Endothelial cell of umbilical vein (primary cell): ENCODE measurements around the gene TMEM267. TPM values are rescaled to one million over a fixed set of nuclear protein-coding genes. Genes with fewer than 3 reads are reported as not detected.

ENCODE experiments used
- BruUV-seq: library from RNA; stranded (reverse); fragments of 400-500 nt; replicated peaks from 2 replicates; lab custom pipeline; 2021; lab: Mats Ljungman, UMichigan
- CTCF ChIA-PET: fragments of 300-600, 350-600 bp; sonication (Branson Sonifier 250); formaldehyde crosslinking; loops from one replicate; lab custom pipeline; 2021; ENCODE audit warnings: antibody characterized with exemption, inconsistent platforms; lab: Charles Lee
- POLR2A ChIA-PET: fragments of 300-600, 350-600 bp; sonication (Branson Sonifier 250); formaldehyde crosslinking; loops from one replicate; lab custom pipeline; 2021; ENCODE audit warnings: antibody characterized with exemption, inconsistent platforms; lab: Charles Lee
- DNase-seq: peaks from one replicate; pipeline ENCODE4 v3.0.0-alpha.2; 2011; ENCODE audit warnings: low read depth, low spot score
- FAIRE-seq: peaks from 2 replicates; lab custom pipeline; 2011; peaks lifted over from hg19 to GRCh38; lab: Jason Lieb, UNC
- H2AFZ ChIP-seq: 2 replicates; pipeline ENCODE4 v1.6.0; 2012; ENCODE audit warnings: low read depth, low read length, control low read depth, inconsistent platforms
- H3K27ac ChIP-seq: 2 replicates; pipeline ENCODE4 v1.5.1; 2011; ENCODE audit warnings: low read depth, mild to moderate bottlenecking, control low read depth, low read length, moderate library complexity; ENCODE audit not compliant: insufficient read depth
- H3K27me3 ChIP-seq, 2 experiments: 2 replicates each; pipeline versions ENCODE4 v1.6.0 to v1.6.1; 2011; ENCODE audit warnings: low read length in 2 of 2, mixed read lengths in 1 of 2; ENCODE audit not compliant: control insufficient read depth in 2 of 2, insufficient read depth in 2 of 2
- H3K36me3 ChIP-seq, 2 experiments: 2 replicates in 1 of 2; 3 replicates in 1 of 2; pipeline ENCODE4 v1.5.1; 2011; ENCODE audit warnings: low read length in 2 of 2, mild to moderate bottlenecking in 1 of 2, moderate library complexity in 1 of 2; ENCODE audit not compliant: control insufficient read depth in 2 of 2, insufficient read depth in 2 of 2; ENCODE audit errors: extremely low read depth in 1 of 2
- H3K4me1 ChIP-seq: 3 replicates; pipeline ENCODE4 v1.5.1; 2011; ENCODE audit warnings: mild to moderate bottlenecking, low read length; ENCODE audit not compliant: control insufficient read depth, insufficient read depth; ENCODE audit errors: extremely low read depth
- H3K4me2 ChIP-seq: 2 replicates; pipeline ENCODE4 v1.6.1; 2011; ENCODE audit warnings: low read length, control low read depth, mixed read lengths; ENCODE audit not compliant: insufficient read depth
- H3K4me3 ChIP-seq, 3 experiments: fragments of 200-600 bp in 1 of 3; sonication (generic), shearing (Covaris generic) in 1 of 3; replicated peaks in 1 of 3; 2 replicates each; pipeline ENCODE4 v1.5.1; 2011 to 2016; ENCODE audit warnings: control low read depth in 3 of 3, low read length in 3 of 3, mild to moderate bottlenecking in 2 of 3, inconsistent platforms in 1 of 3, low read depth in 1 of 3, moderate library complexity in 1 of 3; ENCODE audit not compliant: insufficient read depth in 1 of 3
- H3K79me2 ChIP-seq: 2 replicates; pipeline ENCODE4 v1.6.0; 2012; ENCODE audit warnings: low read length, inconsistent platforms; ENCODE audit not compliant: control insufficient read depth, insufficient read depth
- H3K9ac ChIP-seq: replicated peaks from 2 replicates; pipeline ENCODE3; 2011; ENCODE audit warnings: low read length, control low read depth; ENCODE audit not compliant: insufficient read depth; ENCODE audit errors: extremely low read depth
- H3K9me1 ChIP-seq: replicated peaks from 3 replicates; pipeline ENCODE4 v1.6.0; 2011; ENCODE audit warnings: mild to moderate bottlenecking, low read length; ENCODE audit not compliant: control insufficient read depth, insufficient read depth; ENCODE audit errors: extremely low read depth
- H3K9me3 ChIP-seq: replicated peaks from 2 replicates; pipeline ENCODE4 v1.5.1; 2012; ENCODE audit warnings: low read length, inconsistent platforms; ENCODE audit not compliant: control insufficient read depth, insufficient read depth
- H4K20me1 ChIP-seq: replicated peaks from 2 replicates; pipeline ENCODE3; 2011; ENCODE audit warnings: mild to moderate bottlenecking, low read length; ENCODE audit not compliant: control insufficient read depth, insufficient read depth; ENCODE audit errors: extremely low read depth
- EZH2 ChIP-seq: IDR thresholded peaks from 2 replicates; pipeline ENCODE4 v1.6.1; 2012; ENCODE audit warnings: borderline replicate concordance, low read depth, mild to moderate bottlenecking, moderate library complexity, low read length, inconsistent platforms; ENCODE audit not compliant: severe bottlenecking
- FOS ChIP-seq: IDR thresholded peaks from 2 replicates; pipeline ENCODE4 v1.6.1; 2011; ENCODE audit warnings: mild to moderate bottlenecking, low read length, moderate library complexity, borderline replicate concordance; ENCODE audit not compliant: insufficient read depth
- GATA2 ChIP-seq: IDR thresholded peaks from 2 replicates; pipeline ENCODE4 v1.7.0; 2011; ENCODE audit warnings: low read depth, mild to moderate bottlenecking, moderate library complexity, mixed read lengths, low read length; ENCODE audit not compliant: insufficient read length, insufficient read depth
- JUN ChIP-seq: IDR thresholded peaks from 2 replicates; pipeline ENCODE4 v1.6.1; 2011; ENCODE audit warnings: borderline replicate concordance, low read depth; ENCODE audit not compliant: insufficient read length, insufficient read depth
- MAX ChIP-seq: IDR thresholded peaks from 2 replicates; pipeline ENCODE4 v1.6.1; 2011; ENCODE audit not compliant: insufficient read depth, insufficient read length
- MYC ChIP-seq: IDR thresholded peaks from one replicate; pipeline ENCODE4 v1.6.1; 2011; ENCODE audit warnings: mild to moderate bottlenecking, low read depth, low read length
- POLR2AphosphoS5 ChIP-seq: IDR thresholded peaks from 2 replicates; pipeline ENCODE4 v1.6.1; 2012; ENCODE audit warnings: low read depth, mild to moderate bottlenecking, control low read depth, low read length, moderate library complexity; ENCODE audit not compliant: insufficient read depth
- dilution Hi-C: fragments of 300-500 bp; cut with MboI; formaldehyde crosslinking; loops from one replicate; pipeline ENCODE4 v1.15.0; 2019; ENCODE audit warnings: low sequenced_read_pairs; ENCODE audit not compliant: extremely low pct_ligation_motif_present
- intact Hi-C: fragments of 100-400 bp; cut with micrococcal nuclease; formaldehyde crosslinking; loops from one replicate; pipeline ENCODE4 v1.10.0; 2022
- polyA plus RNA-seq, 4 experiments: library from polyadenylated mRNA; depleted of rRNA in 3 of 4; stranded (reverse) in 3 of 4; unstranded in 1 of 4; fragments of >200 nt; gene quantifications; 2 replicates each; pipeline versions ENCODE4 v1.2.1 to v1.2.3, GENCODE V29; 2011 to 2012; ENCODE audit warnings: missing spikeins in 1 of 4
- total RNA-seq: library from RNA; stranded (reverse); gene quantifications from 2 replicates; pipeline ENCODE4 v1.2.3, GENCODE V29; 2021
- TF ChIP-seq, protein P1 (sequence below), 2 donors: IDR thresholded peaks; 1 replicate in 1 of 2; 2 replicates in 1 of 2; pipeline ENCODE4 v1.5.1; 2011; ENCODE audit warnings: low read length in 2 of 2, mild to moderate bottlenecking in 2 of 2, moderate library complexity in 2 of 2, control low read depth in 1 of 2, inconsistent platforms in 1 of 2, low read depth in 1 of 2; ENCODE audit not compliant: insufficient read depth in 1 of 2; ENCODE audit errors: extremely low read depth in 1 of 2

Gene TMEM267
- total and polyA plus RNA-seq, 2 donors (not counting 3 experiments of a cell fraction or from before 2014, with no cell fraction given) = 5.4 to 8.6 TPM

GRCh38 chr5:43437062-43437660 lies 46.5 kb downstream of the TMEM267 start:
- FAIRE-seq (no peak), DNase-seq (no peak)
- H3K36me3 ChIP-seq = no peaks in the 10 kb centered on the region
- no peaks in the 10 kb centered on the region for H3K27me3 ChIP-seq
- H3K9me3 ChIP-seq = no peaks in the 10 kb centered on the region
- H4K20me1 ChIP-seq = no peaks in the 10 kb centered on the region
- H3K4me1 ChIP-seq = no peaks in the 10 kb centered on the region
- POLR2A ChIA-PET = no interaction called here
- no peaks in the 10 kb centered on the region for H3K79me2 ChIP-seq
- no TSS peak for BruUV-seq
- no peak overlapping the region for H3K27ac ChIP-seq
- intact Hi-C loops = no loop called here
- H3K4me3 ChIP-seq = no peak overlapping the region
- H3K9me1 ChIP-seq = no peaks in the 10 kb centered on the region
- CTCF ChIA-PET = no interaction called here
- H3K4me2 ChIP-seq = no peak overlapping the region
- H2AFZ ChIP-seq = no peak overlapping the region
- no peak overlapping the region for H3K9ac ChIP-seq
- dilution Hi-C loops = no loop called here
- TF ChIP-seq MAX (no peak), JUN (no peak), MYC (no peak), GATA2 (no peak), FOS (no peak), EZH2 (no peak), POLR2AphosphoS5 (no peak)
- TF ChIP-seq, protein P1, sequence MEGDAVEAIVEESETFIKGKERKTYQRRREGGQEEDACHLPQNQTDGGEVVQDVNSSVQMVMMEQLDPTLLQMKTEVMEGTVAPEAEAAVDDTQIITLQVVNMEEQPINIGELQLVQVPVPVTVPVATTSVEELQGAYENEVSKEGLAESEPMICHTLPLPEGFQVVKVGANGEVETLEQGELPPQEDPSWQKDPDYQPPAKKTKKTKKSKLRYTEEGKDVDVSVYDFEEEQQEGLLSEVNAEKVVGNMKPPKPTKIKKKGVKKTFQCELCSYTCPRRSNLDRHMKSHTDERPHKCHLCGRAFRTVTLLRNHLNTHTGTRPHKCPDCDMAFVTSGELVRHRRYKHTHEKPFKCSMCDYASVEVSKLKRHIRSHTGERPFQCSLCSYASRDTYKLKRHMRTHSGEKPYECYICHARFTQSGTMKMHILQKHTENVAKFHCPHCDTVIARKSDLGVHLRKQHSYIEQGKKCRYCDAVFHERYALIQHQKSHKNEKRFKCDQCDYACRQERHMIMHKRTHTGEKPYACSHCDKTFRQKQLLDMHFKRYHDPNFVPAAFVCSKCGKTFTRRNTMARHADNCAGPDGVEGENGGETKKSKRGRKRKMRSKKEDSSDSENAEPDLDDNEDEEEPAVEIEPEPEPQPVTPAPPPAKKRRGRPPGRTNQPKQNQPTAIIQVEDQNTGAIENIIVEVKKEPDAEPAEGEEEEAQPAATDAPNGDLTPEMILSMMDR (IDR thresholded peaks at IDR 0.05; ENCODE audit: extremely low read depth in 1 of 2, insufficient read depth in 1 of 2, low read depth in 1 of 2, low read length in 2 of 2) = no peak
